GM21447 (cell line): ENCODE results near the gene TXNIP.

Experiments
- ATAC-seq: cut with Tn5 transposase; IDR thresholded peaks from one replicate; pipeline ENCODE4 v1.9.1; 2021; ENCODE audit not compliant: unreplicated experiment

TXNIP gene

DNA sequence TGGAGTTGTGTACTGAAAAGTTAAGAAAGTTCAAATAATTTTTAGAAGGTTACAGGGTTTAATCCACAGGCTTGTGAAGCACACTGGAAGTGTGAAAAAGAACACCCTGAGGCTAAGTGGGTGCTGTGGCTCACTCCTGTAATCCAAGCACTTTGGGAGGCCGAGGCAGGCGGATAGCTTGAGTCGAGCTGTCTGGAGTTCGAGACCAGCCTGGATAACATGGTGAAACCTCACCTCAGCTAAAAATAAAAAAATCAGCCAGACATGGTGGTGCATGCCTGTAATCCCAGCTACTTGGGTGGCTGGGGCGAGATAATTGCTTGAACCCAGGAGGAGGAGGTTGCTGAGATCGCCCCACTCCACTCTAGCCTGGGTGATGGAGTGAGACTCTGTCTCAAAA, 9.8 kb downstream of the TXNIP start:
- ATAC-seq = no peak

DNA sequence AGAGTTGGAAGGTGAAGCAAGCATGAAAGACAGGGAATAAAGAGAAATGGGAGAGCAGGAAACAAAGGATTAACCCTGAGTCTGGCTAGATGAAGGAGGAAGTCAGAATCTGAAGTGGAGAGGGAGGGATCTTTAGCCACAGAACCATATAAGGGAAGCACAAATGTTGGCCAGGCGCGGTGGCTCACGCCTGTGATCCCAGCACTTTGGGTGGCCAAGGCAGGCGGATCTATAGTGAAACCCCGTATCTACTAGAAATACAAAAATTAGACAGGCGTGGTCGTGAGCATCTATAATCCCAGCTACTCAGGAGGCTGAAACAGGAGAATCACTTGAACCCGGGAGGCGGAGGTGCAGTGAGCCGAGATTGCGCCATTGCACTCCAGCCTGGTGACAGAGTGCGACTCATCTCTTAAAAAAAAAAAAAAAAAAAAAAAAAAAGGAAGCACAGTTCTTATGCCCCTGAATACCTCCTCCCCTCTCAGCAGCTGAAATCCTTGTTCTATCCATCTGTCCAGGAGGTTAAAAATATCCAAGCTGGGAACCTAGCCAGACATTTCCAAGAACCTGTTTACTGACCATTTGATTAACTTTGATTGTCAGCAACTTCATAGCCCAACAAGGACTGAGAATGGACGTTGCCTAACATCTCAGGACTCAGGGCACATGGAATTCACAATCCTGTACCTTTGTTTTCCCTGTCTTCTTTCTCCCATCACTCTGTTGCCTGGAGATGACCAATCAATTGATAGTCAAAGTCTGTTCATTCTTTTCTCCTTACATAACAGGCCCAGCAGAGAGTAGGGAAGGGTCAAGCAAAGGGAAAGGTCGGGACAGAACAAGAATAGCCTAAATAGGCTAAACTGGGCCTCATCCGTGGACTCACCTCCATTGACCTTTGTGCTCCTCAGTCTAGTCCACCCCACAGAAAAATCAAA, 10.6 kb downstream of the TXNIP start:
- ATAC-seq = no peak

DNA sequence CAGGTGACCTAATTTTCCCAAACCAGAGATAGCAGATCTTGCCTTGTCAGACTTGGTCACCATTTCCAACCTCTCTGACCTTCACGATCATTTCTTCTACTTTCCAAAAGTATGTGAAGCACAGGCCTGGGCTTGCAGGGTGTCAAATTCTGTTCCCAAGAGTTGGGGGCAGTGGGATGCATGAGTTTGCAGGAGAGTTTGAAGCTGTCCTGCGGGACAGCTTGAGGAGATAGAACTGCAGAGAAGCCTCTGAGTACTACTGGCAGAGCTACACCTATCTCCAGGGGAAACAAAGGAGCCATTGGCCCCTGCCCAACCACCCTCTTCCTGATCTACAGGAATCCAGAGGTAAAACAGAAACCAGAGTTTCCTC, 11.3 kb downstream of the TXNIP start:
- no peak for ATAC-seq

GRCh38 chr1:145983960-145984830, 12.2 kb downstream of the TXNIP start:
- ATAC-seq = no peak

GRCh38 chr1:145983206-145983675, 13.1 kb downstream of the TXNIP start:
- no peak for ATAC-seq

GRCh38 chr1:145982010-145982723, 14.2 kb downstream of the TXNIP start:
- ATAC-seq = no peak

GRCh38 chr1:145980457-145980994, 15.9 kb downstream of the TXNIP start:
- no peak for ATAC-seq

- peak; percentile 9 for ATAC-seq
Measured at GRCh38 chr1:145979746-145980456, 16.5 kb downstream of the TXNIP start.

- ATAC-seq = peak; percentile 87
Measured at GRCh38 chr1:145978854-145979745, 17.3 kb downstream of the TXNIP start.

- ATAC-seq = no peak
Measured at GRCh38 chr1:145978471-145978853, 17.9 kb downstream of the TXNIP start.

- ATAC-seq = no peak
Measured at GRCh38 chr1:145977486-145978470, 18.6 kb downstream of the TXNIP start.

DNA sequence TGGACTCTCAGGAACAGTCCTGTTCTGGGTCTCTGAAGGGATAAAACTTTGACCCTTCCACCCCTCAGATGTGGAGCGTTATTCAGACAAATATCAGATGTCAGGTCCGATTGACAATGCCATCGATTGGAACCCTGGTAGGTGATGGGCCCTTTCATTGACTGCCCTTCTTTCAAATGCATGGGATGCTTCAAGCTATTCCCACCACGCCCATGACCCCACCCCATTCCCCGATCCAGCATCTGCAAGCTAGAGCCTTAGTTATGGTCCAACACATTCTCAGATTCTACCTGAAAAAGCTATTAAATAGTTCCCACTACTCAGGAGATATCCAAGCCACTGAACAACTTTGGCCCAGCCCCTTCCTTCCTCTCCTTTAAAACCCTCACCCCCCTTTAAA, 19.4 kb downstream of the TXNIP start:
- no peak for ATAC-seq

DNA sequence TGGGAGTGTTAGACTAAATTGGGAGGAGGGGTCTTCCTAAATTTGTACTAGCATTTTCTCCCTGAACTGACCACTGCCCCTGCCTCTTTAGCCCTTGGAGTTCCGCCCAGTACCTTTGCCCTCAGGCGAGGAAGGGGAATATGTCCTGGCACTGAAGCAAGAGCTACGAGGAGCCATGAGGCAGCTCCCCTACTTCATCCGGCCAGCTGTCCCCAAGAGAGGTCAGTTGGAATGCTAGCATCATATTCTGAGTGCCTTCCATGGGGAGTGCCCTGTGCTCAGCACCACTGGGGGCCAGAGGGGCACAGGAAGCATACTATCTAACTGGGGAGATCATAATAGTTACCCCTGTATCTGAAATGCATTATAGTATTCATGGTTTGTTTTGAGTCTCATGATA, 21.2 kb downstream of the TXNIP start:
- no peak for ATAC-seq

GRCh38 chr1:145974721-145975120, 21.7 kb downstream of the TXNIP start:
- ATAC-seq = no peak

DNA sequence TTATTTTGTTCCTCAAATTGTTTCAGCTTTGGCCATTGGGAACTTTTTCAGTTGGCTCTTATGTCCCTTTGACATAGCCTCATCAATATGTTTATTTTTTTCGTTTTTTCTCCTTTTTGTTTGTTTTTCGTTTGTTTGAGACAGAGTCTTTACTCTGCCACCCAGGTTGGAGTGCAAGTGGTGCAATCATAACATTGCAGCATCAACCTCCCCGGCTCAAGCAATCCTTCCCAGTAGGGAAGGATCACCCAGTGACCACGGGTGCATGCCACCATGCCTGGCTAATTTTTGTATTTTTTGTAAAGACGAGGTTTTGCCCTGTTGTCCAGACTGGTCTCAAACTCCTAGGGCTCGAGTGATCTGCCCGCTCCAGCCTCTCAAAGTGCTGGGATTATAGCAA, 23.8 kb downstream of the TXNIP start:
- ATAC-seq = no peak

DNA sequence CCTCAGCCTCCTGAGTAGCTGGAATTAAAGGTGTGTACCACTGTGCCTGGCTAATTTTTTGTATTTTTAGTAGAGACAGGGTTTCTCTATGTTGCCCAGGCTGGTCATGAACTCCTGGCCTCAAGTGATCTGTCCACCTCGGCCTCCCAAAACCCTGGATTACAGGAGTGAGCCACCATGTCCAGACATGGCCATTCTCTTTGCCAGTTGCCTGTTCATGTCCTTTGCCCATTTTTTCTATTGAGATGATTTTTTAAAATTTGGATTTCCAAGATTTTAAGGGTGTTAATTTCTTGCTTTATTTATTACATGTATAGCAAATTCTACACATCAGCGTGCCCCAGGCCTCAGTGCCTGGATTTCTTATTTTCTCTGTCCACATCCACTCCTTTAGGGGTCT, 29.1 kb downstream of the TXNIP start:
- ATAC-seq = no peak

DNA sequence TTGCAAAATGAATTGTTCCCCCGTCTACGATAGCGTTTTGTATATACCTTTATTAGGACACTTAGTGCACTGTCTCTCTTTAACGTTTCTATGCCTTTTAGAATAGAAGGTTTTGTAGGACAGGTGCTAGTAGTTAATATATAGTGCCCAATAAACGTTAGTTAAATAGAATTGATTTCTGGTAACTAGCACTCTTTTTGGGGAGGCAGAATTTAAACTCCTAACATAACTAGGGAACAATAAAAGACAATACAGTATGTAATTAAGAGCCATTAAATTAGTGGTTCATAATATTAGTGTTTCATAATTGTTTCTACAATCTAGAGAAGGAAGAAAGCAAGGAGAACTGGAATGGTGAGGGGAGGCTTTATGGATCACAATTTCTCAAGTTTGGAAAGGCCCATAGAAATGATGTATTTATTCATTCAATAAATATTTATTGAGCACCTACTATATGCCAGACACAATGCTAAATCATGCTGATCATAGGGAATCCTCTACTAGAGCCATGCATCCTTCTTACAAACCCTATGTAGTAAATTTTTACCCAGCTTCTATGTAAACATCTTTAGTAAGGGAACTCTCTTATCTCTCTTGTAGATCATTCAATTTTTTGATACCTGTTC, 31.1 kb downstream of the TXNIP start:
- no peak for ATAC-seq
